Calu3 (cell line): ENCODE measurements around the gene ADGRE2. TPM values are rescaled to one million over a fixed set of nuclear protein-coding genes. Genes with fewer than 3 reads are reported as not detected.

Experiments
- BruUV-seq: library from RNA; stranded (reverse); fragments of 400-500 nt; replicated peaks from 2 replicates; lab custom pipeline; 2021; lab: Mats Ljungman, UMichigan
- CTCF ChIA-PET: fragments of 300-600 bp; sonication (Branson Sonifier 250); formaldehyde crosslinking; loops from one replicate; lab custom pipeline; 2022; ENCODE audit warnings: antibody characterized with exemption; lab: Charles Lee
- DNase-seq: peaks from one replicate; pipeline ENCODE4 v3.0.0; 2022
- H3K27ac Mint-ChIP-seq: one replicate; pipeline ENCODE4 v1.8.0; 2022; ENCODE audit warnings: mixed read lengths; ENCODE audit not compliant: unreplicated experiment
- H3K27me3 Mint-ChIP-seq: one replicate; pipeline ENCODE4 v1.8.0; 2022; ENCODE audit warnings: mixed read lengths; ENCODE audit not compliant: unreplicated experiment
- H3K36me3 Mint-ChIP-seq: one replicate; pipeline ENCODE4 v1.8.0; 2022; ENCODE audit warnings: mild to moderate bottlenecking, moderate library complexity, mixed read lengths; ENCODE audit not compliant: insufficient read depth, unreplicated experiment
- H3K4me1 Mint-ChIP-seq: one replicate; pipeline ENCODE4 v1.8.0; 2022; ENCODE audit warnings: mild to moderate bottlenecking, low read depth, mixed read lengths; ENCODE audit not compliant: unreplicated experiment
- H3K4me3 Mint-ChIP-seq: one replicate; pipeline ENCODE4 v1.8.0; 2022; ENCODE audit warnings: mild to moderate bottlenecking, low read depth, moderate library complexity, mixed read lengths; ENCODE audit not compliant: unreplicated experiment
- H3K9me3 Mint-ChIP-seq: one replicate; pipeline ENCODE4 v1.8.0; 2022; ENCODE audit warnings: low read depth, mixed read lengths; ENCODE audit not compliant: unreplicated experiment
- intact Hi-C: fragments of 100-400 bp; cut with micrococcal nuclease; formaldehyde crosslinking; loops from one replicate; pipeline ENCODE4 v1.10.0; 2022; ENCODE audit not compliant: unreplicated experiment
- total RNA-seq: library from RNA; stranded (reverse); gene quantifications from 2 replicates; pipeline ENCODE4 v1.2.3, GENCODE V29; 2022
- TF ChIP-seq, protein P1 (sequence below): fragments of 200-600 bp; IDR thresholded peaks from one replicate; pipeline ENCODE4 v1.8.0; 2022; ENCODE audit warnings: antibody characterized with exemption; ENCODE audit not compliant: unreplicated experiment

Gene ADGRE2
- total RNA-seq, 1 experiment from 2014 or later, result not detected

DNA sequence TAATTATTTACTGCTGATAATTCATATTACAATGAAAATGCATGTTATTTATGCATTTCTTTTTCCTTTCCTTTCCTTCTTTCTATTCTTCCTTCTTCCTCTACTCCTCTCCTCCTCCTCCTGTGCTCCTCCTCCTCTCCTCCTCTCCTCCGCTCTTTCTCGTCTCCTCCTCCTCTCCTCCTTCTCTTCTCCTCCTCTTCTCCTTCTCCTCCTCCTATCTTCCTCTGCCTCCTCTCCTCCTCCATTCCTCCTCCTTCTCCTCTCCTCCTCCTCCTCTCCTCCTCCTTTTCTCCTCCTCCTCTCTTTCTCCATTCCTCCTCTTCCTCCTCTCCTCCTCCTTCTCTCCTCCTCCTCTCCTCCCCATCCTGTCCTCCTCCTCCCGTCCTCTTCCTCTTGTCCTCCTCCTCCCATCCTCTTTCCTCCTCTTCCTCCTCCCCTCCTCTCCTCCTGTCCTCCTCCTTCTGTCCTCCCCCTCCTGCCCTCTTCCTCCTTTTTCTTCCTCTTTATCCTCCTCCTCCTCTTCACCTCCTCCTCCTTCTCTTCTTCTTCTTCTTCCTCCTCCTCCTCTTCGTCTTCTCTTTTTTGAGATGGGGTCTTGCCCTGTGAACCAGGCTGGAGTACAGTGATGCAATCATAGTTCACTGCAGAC, 14.7 kb downstream of the ADGRE2 start:
- no peaks in the 10 kb centered on the region for H3K36me3 Mint-ChIP-seq
- no peaks in the 10 kb centered on the region for H3K9me3 Mint-ChIP-seq
- peaks cover 34% of the 10 kb centered on the region for H3K27me3 Mint-ChIP-seq
- no TSS peak for BruUV-seq
- CTCF ChIA-PET, result no interaction called here
- H3K4me3 Mint-ChIP-seq, result no peak overlapping the region
- no peaks in the 10 kb centered on the region for H3K4me1 Mint-ChIP-seq
- TF ChIP-seq, protein P1, sequence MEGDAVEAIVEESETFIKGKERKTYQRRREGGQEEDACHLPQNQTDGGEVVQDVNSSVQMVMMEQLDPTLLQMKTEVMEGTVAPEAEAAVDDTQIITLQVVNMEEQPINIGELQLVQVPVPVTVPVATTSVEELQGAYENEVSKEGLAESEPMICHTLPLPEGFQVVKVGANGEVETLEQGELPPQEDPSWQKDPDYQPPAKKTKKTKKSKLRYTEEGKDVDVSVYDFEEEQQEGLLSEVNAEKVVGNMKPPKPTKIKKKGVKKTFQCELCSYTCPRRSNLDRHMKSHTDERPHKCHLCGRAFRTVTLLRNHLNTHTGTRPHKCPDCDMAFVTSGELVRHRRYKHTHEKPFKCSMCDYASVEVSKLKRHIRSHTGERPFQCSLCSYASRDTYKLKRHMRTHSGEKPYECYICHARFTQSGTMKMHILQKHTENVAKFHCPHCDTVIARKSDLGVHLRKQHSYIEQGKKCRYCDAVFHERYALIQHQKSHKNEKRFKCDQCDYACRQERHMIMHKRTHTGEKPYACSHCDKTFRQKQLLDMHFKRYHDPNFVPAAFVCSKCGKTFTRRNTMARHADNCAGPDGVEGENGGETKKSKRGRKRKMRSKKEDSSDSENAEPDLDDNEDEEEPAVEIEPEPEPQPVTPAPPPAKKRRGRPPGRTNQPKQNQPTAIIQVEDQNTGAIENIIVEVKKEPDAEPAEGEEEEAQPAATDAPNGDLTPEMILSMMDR, result no peak
- no peak overlapping the region for H3K27ac Mint-ChIP-seq
- no peak for DNase-seq
- intact Hi-C loops, result no loop called here

DNA sequence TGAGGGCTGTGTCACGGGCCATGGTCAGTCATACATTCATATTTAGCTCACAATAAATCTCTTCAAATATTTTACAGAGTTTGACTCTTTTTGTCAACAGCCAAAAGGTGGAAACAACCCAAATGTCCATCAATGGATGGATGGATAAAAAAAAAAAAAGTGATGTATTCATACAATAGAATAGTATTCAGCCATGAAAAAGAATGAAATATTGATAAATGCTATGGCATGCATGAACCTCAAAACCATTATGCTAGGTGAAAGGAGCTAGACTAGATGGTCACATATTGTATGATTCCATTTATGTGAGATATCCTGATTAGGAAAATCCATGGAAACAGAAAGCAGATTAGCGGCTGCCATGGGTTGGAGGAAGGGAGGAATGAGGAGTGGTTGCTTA, 16.2 kb downstream of the ADGRE2 start:
- DNase-seq, result no peak
- Mint-ChIP-seq H3K4me1 (no peaks in the 10 kb centered on the region), H3K4me3 (no peak overlapping the region), H3K27ac (no peak overlapping the region), H3K27me3 (peaks cover 45% of the 10 kb centered on the region), H3K36me3 (no peaks in the 10 kb centered on the region), H3K9me3 (no peaks in the 10 kb centered on the region)
- CTCF ChIA-PET, result no interaction called here
- no TSS peak for BruUV-seq
- intact Hi-C loops, result no loop called here
- TF ChIP-seq, protein P1, result no peak

DNA sequence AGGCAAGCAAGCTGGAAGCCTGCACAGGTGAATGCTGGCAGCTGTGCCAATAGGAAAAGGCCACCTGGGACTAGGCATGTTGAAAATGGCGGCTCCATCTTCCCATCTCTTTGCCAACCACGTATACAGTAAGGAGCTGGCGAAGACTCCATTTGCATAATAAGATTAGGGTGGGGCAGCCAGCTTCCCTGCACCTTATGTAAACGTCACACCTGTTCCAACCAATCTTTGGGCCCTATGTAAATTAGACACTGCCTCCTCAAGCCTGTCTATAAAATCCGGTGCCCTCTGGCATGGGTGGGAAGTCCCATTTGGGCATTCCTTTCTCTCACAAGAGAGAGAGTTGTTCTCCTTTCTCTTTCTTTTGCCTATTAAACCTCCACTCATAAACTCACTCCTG, 16.8 kb downstream of the ADGRE2 start:
- Mint-ChIP-seq H3K4me3 (no peak overlapping the region), H3K4me1 (no peaks in the 10 kb centered on the region), H3K27ac (no peak overlapping the region), H3K36me3 (no peaks in the 10 kb centered on the region), H3K27me3 (peaks cover 45% of the 10 kb centered on the region), H3K9me3 (no peaks in the 10 kb centered on the region)
- intact Hi-C loops, result no loop called here
- no peak for DNase-seq
- no TSS peak for BruUV-seq
- TF ChIP-seq, protein P1, result no peak
- CTCF ChIA-PET, result no interaction called here

DNA sequence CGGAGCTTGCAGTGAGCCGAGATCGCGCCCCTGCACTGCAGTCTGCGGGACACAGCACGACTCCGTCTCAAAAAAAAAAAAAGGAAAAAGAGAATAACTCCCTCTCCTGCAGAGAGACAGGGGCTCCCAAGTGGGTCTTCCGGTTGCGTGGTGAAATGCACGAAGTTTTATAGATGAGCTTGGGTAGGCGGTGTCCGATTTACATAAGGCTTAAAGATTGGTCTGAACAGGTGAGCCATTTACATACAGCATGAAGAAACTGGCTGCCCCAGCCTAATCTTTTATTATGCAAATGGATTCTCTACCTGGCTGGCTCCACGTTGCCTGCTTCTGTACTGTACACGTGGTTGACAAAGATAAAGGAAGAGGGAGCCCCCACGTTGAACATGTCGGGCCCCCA, 19.5 kb downstream of the ADGRE2 start:
- peak; percentile 1 for DNase-seq
- Mint-ChIP-seq H3K27me3 (peaks cover 43% of the 10 kb centered on the region), H3K4me3 (peak overlapping the region; percentile 58), H3K27ac (no peak overlapping the region), H3K36me3 (no peaks in the 10 kb centered on the region), H3K4me1 (no peaks in the 10 kb centered on the region), H3K9me3 (no peaks in the 10 kb centered on the region)
- TF ChIP-seq, protein P1, result no peak
- CTCF ChIA-PET, result interaction anchor here (0.7 kb wide), 1 partner anchor 40 kb away, joined by 3 read pairs; no protein-coding TSS in a partner anchor
- intact Hi-C loops, result no loop called here
- no TSS peak for BruUV-seq
